Activated naive CD4-positive, alpha-beta T cell treated with anti-CD3 and anti-CD28 coated beads, Interleukin-2, amount 10 ng/mL, durations not matched to agents 5 hours and 36 hours (primary cell): ENCODE measurements around the gene NINL. TPM values are rescaled to one million over a fixed set of nuclear protein-coding genes. Genes with fewer than 3 reads are reported as not detected.

Experiments
- total RNA-seq, 2 experiments: library from RNA; stranded (reverse); gene quantifications; one replicate each; pipeline ENCODE4 v1.2.3, GENCODE V29; 2021

Gene NINL
- total RNA-seq = 1 to 10 TPM; 2.9 to 3.8 TPM

GRCh38 chr20:25584905-25585704 lies at the start of gene NINL:
Gene NINL, minus strand, starts transcription at chr20:25585531. Its CDS starts 58,944 bp downstream, at chr20:25526587.

GRCh38 chr20:25623736-25624499 lies 38.6 kb upstream of the NINL start, which contains the start of gene NANP:
Gene NANP, minus strand, starts transcription at chr20:25624014. Its CDS starts 66 bp downstream, at chr20:25623948.

GRCh38 chr20:25407311-25408169 lies 177.8 kb downstream of the NINL start, which contains the start of gene GINS1:
Gene GINS1, plus strand, starts transcription at chr20:25407673. Its CDS starts 148 bp downstream, at chr20:25407821.

Other genes with a start within 250 kb of the NINL start
- gene ABHD12, start 194.7 kb downstream of the NINL start, total RNA-seq = 10 to 100 TPM; 24.7 to 29.9 TPM
- gene GINS1, start 177.9 kb downstream of the NINL start, total RNA-seq = 10 to 100 TPM; 17.4 to 18.9 TPM
- gene NANP, start 38.5 kb upstream of the NINL start, total RNA-seq = 1 to 10 TPM; 5.8 to 6.6 TPM
- gene ZNF337, start 111.3 kb upstream of the NINL start, total RNA-seq = 10 to 100 TPM; 18.9 to 19.9 TPM